Esophagus muscularis mucosa (tissue), 4 donors: ENCODE results near the gene LDHD. TPM values are rescaled to one million over a fixed set of nuclear protein-coding genes. Genes with fewer than 3 reads are reported as not detected.

Source experiments
- DNase-seq: peaks from one replicate; pipeline ENCODE4 v3.0.0-alpha.2; 2017; ENCODE audit errors: extremely low spot score
- H3K27ac ChIP-seq, 4 donors: fragments of 200-600 bp; sonication (generic); replicated peaks in 1 of 4; 1 replicate in 3 of 4; 2 replicates in 1 of 4; pipeline ENCODE4 v1.5.1; 2016 to 2019; ENCODE audit warnings: mild to moderate bottlenecking in 1 of 4
- H3K27me3 ChIP-seq, 4 donors: fragments of 200-600 bp; sonication (generic); one replicate each; pipeline versions ENCODE4 v1.5.1 to v1.6.0; 2016 to 2019
- H3K36me3 ChIP-seq, 4 donors: fragments of 200-600 bp; sonication (generic); one replicate each; pipeline ENCODE4 v1.5.1; 2016 to 2019
- H3K4me1 ChIP-seq, 4 donors: fragments of 200-600 bp; sonication (generic); one replicate each; pipeline ENCODE4 v1.5.1; 2016 to 2019
- H3K4me3 ChIP-seq, 4 donors: fragments of 200-600 bp; sonication (generic); 1 replicate in 2 of 4; 2 replicates in 2 of 4; pipeline ENCODE4 v1.5.1; 2016 to 2019; ENCODE audit warnings: mild to moderate bottlenecking in 4 of 4, moderate library complexity in 1 of 4
- H3K9me3 ChIP-seq, 4 donors: fragments of 200-600 bp; sonication (generic); 1 replicate in 3 of 4; 2 replicates in 1 of 4; pipeline ENCODE4 v1.5.1; 2016 to 2019
- EP300 ChIP-seq: sonication (generic); formaldehyde crosslinking; IDR thresholded peaks from one replicate; pipeline ENCODE4 v1.6.1; 2017; ENCODE audit warnings: antibody characterized with exemption
- POLR2A ChIP-seq: fragments of 450-650 bp; IDR thresholded peaks from one replicate; pipeline ENCODE4 v1.6.1; 2017; ENCODE audit warnings: antibody characterized with exemption, moderate library complexity, mild to moderate bottlenecking, low read depth
- POLR2AphosphoS5 ChIP-seq, 2 donors: sonication (generic); formaldehyde crosslinking; IDR thresholded peaks; one replicate each; pipeline ENCODE4 v1.6.1; 2017; ENCODE audit warnings: antibody characterized with exemption in 2 of 2
- WGBS: methylation state at CpG from one replicate; pipeline ENCODE4 v1.1.5; 2018; 5-methylcytosine and 5-hydroxymethylcytosine counted together
- intact Hi-C: fragments of 100-400 bp; cut with DNase I; formaldehyde crosslinking; loops from one replicate; pipeline ENCODE4 v1.15.1; 2023
- total RNA-seq, 4 donors: library from RNA; depleted of rRNA; stranded (reverse); fragments of >200 nt; gene quantifications; one replicate each; pipeline versions ENCODE4 v1.1.0 to v1.2.1, GENCODE V29; 2016
- TF ChIP-seq, protein P1 (sequence below), 3 experiments: fragments of 200-600 bp in 2 of 3; fragments of 450-650 bp in 1 of 3; sonication (generic) in 2 of 3; IDR thresholded peaks; one replicate each; pipeline ENCODE4 v1.5.1; 2017 to 2019; ENCODE audit warnings: antibody characterized with exemption in 3 of 3, mild to moderate bottlenecking in 2 of 3, moderate library complexity in 1 of 3

The LDHD gene
- total RNA-seq, 4 donors from 2014 or later, result 6.7 to 13.2 (median 8.7) TPM

GRCh38 chr16:75106351-75107274 lies 10.0 kb downstream of the LDHD start:
- intact Hi-C loops, result loop anchor here (5.0 kb wide), 1 partner anchor 44 kb away; no protein-coding TSS in a partner anchor
- H3K9me3 ChIP-seq, result no peaks in the 10 kb centered on the region
- H3K4me1 ChIP-seq, result peaks cover 70 to 74% (median 74%) of the 10 kb centered on the region in 4 donors
- WGBS, result 95% methylated on average over 19 of the region's 20 CpGs
- H3K27me3 ChIP-seq, result no peaks in the 10 kb centered on the region
- TF ChIP-seq POLR2AphosphoS5 (IDR thresholded peaks at IDR 0.05) (no peak), POLR2A (no peak), EP300 (no peak)
- TF ChIP-seq, protein P1, sequence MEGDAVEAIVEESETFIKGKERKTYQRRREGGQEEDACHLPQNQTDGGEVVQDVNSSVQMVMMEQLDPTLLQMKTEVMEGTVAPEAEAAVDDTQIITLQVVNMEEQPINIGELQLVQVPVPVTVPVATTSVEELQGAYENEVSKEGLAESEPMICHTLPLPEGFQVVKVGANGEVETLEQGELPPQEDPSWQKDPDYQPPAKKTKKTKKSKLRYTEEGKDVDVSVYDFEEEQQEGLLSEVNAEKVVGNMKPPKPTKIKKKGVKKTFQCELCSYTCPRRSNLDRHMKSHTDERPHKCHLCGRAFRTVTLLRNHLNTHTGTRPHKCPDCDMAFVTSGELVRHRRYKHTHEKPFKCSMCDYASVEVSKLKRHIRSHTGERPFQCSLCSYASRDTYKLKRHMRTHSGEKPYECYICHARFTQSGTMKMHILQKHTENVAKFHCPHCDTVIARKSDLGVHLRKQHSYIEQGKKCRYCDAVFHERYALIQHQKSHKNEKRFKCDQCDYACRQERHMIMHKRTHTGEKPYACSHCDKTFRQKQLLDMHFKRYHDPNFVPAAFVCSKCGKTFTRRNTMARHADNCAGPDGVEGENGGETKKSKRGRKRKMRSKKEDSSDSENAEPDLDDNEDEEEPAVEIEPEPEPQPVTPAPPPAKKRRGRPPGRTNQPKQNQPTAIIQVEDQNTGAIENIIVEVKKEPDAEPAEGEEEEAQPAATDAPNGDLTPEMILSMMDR (IDR thresholded peaks at IDR 0.05), result no peak
- H3K36me3 ChIP-seq, result peaks cover 0 to 6% (median 4%) of the 10 kb centered on the region in 4 donors
- H3K27ac ChIP-seq, result peak overlapping the region; percentile 80 to 86 (median 84)
- no peak overlapping the region for H3K4me3 ChIP-seq
- no peak for DNase-seq

GRCh38 chr16:75105306-75106061 lies 11.1 kb downstream of the LDHD start:
- H3K27ac ChIP-seq, result peak overlapping the region; percentile 80 to 86 (median 84)
- H3K27me3 ChIP-seq, result no peaks in the 10 kb centered on the region
- no peak for DNase-seq
- intact Hi-C loops, result loop anchor here (5.0 kb wide), 1 partner anchor 43 kb away; no protein-coding TSS in a partner anchor
- no peak overlapping the region for H3K4me3 ChIP-seq
- H3K36me3 ChIP-seq, result peaks cover 0 to 6% (median 4%) of the 10 kb centered on the region in 4 donors
- TF ChIP-seq POLR2AphosphoS5 (IDR thresholded peaks at IDR 0.05) (peak; percentile 75 to 88), POLR2A (no peak), EP300 (peak; percentile 5)
- TF ChIP-seq, protein P1 (IDR thresholded peaks at IDR 0.05), result no peak
- 27% methylated on average over 6 of the region's 10 CpGs for WGBS
- H3K9me3 ChIP-seq, result no peaks in the 10 kb centered on the region
- H3K4me1 ChIP-seq, result peaks cover 61 to 66% (median 63%) of the 10 kb centered on the region in 4 donors

DNA sequence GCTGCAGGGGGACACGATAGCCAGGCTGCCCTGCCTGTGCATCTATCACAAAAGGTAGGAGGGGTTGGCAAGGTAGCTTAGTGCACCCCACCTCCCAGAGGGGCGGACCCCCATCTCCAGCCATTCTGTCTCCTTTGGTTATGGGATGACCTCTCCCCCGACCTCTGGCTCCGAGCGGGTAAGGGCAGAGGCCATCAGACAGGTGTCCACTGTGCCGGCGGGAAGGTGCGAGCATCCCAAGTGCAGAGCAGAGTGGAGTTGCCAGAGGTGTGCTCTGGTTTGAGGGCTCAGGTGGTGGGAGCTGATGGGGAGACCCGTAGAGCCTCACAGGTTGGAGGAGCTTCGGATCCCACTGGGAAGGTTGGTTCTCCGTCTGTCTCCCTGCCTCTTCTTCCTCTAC lies 11.7 kb downstream of the LDHD start:
- intact Hi-C loops, result loop anchor here (5.0 kb wide), 1 partner anchor 43 kb away; no protein-coding TSS in a partner anchor
- no peak for DNase-seq
- Histone ChIP-seq H3K27me3 (no peaks in the 10 kb centered on the region), H3K36me3 (peaks cover 0 to 6% (median 4%) of the 10 kb centered on the region in 4 donors), H3K4me1 (peaks cover 61 to 66% (median 62%) of the 10 kb centered on the region in 4 donors), H3K9me3 (no peaks in the 10 kb centered on the region), H3K4me3 (no peak overlapping the region), H3K27ac (peak overlapping the region; percentile 80 to 86 (median 84))
- TF ChIP-seq EP300 (no peak), POLR2A (no peak), POLR2AphosphoS5 (IDR thresholded peaks at IDR 0.05) (no peak)
- TF ChIP-seq, protein P1 (IDR thresholded peaks at IDR 0.05), result no peak
- 94% methylated on average over 8 of the region's 11 CpGs for WGBS

GRCh38 chr16:75103994-75104393 lies 12.6 kb downstream of the LDHD start:
- peaks cover 0 to 6% (median 4%) of the 10 kb centered on the region in 4 donors for H3K36me3 ChIP-seq
- H3K4me1 ChIP-seq, result peaks cover 61 to 66% (median 62%) of the 10 kb centered on the region in 4 donors
- H3K4me3 ChIP-seq, result no peak overlapping the region
- no peaks in the 10 kb centered on the region for H3K9me3 ChIP-seq
- no peak for DNase-seq
- no peaks in the 10 kb centered on the region for H3K27me3 ChIP-seq
- intact Hi-C loops, result no loop called here
- WGBS, result 96% methylated on average over 5 of the region's 5 CpGs
- TF ChIP-seq, protein P1 (IDR thresholded peaks at IDR 0.05), result no peak
- no peak for TF ChIP-seq EP300
- peak overlapping the region in 3 of 4 donors; percentile 82 to 86 (median 85) for H3K27ac ChIP-seq
